ENCODE data around the gene KY. TPM values are rescaled to one million over a fixed set of nuclear protein-coding genes. Genes with fewer than 3 reads are reported as not detected.

Gene KY
- total RNA-seq, 2 donors from 2014 or later: 0.32 to 0.44 TPM

- no peak overlapping the region for H3K4me3 ChIP-seq
- peak; percentile 13 for DNase-seq
- intact Hi-C loops (cut with DNase I): no loop called here
- no peak for TF ChIP-seq CTCF (IDR thresholded peaks at IDR 0.05)
- no peaks in the 10 kb centered on the region for H3K9me3 ChIP-seq
- H3K9ac ChIP-seq (ENCODE audit: low read depth in 2 of 2, low read length in 2 of 2): no peak overlapping the region
- no peak overlapping the region for H3K27ac ChIP-seq
- H3K27me3 ChIP-seq: no peaks in the 10 kb centered on the region
- H3K4me1 ChIP-seq: no peaks in the 10 kb centered on the region
- no peaks in the 10 kb centered on the region for H3K36me3 ChIP-seq
Observed at GRCh38 chr3:134610432-134611385, 40.1 kb downstream of the KY start.

DNA sequence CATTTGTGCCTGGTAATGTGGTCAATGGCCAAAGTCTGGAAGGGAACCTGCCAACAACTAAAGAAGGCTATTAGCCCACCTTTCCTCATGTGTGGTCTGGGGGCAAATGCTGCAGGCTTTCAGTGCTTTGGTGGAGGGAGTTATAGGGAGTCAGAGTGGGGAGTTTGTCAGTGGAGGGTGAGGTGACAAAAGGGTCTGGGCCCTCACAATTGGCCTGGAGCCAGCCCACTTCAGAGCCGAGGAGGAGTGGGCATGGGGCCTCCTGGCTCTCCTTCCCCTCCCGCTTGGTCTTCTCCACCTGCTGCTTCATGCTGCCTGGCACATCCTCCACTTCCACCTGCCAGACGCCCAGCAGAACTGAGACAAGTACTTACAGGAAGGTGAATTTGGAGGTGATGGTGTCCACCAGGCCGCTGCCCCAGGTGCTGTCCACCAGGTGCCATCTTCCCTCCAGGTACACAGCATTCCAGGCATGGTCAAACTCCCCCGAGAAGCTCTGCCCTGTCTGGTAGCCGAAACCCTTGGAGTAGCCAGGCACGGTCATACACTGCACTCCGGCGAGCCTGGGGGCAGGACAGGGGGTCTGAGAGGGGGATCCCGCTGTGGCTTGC lies 40.9 kb downstream of the KY start:
- intact Hi-C loops (cut with DNase I): loop anchor here (10.0 kb wide), 1 partner anchor 1285 kb away; no protein-coding TSS in a partner anchor

DNA sequence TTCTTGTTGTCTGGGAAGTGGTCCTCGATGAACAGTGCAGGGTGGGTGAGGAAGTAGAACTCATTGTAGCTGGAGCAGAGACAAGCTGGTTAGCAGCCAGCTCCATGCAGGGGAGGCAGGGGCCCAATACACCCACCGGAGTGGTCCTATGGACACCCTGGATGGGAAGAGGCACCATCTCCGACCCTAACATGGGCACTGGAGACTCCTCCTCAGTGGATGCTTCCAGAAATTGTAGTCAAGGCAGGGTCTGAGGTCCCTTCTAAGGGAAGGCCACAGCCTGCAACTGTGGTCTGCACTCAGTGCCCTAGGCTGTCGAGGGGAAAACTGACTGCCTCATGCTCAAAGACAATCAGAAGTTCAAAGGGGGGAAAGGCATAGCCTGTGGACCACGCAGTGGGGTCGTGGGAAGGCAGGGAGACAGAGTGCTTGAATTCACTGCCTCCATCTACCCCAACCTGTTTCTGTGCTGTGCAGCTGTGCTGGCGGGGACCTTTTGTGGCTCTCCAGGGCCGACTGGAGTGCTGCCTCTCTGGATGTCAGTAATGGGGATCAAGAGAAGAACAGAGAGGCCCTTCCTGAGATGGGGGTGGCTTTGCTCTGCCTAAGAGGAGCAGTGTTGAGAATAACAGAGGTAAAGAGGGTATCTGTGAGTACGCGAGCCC lies 41.9 kb downstream of the KY start:
- peak; percentile 13 for DNase-seq
- Histone ChIP-seq H3K9ac (ENCODE audit: low read depth in 2 of 2, low read length in 2 of 2) (no peak overlapping the region), H3K4me1 (no peaks in the 10 kb centered on the region), H3K27ac (no peak overlapping the region), H3K27me3 (no peaks in the 10 kb centered on the region), H3K9me3 (no peaks in the 10 kb centered on the region), H3K36me3 (no peaks in the 10 kb centered on the region), H3K4me3 (no peak overlapping the region)
- intact Hi-C loops (cut with DNase I): loop anchor here (10.0 kb wide), 1 partner anchor 1286 kb away; no protein-coding TSS in a partner anchor
- no peak for TF ChIP-seq CTCF (IDR thresholded peaks at IDR 0.05)

More for the DNA sequence above, 40.9 kb downstream of the KY start:
- no peak overlapping the region for H3K27ac ChIP-seq
- DNase-seq: peak; percentile 11
- TF ChIP-seq CTCF (IDR thresholded peaks at IDR 0.05): no peak
- H3K36me3 ChIP-seq: no peaks in the 10 kb centered on the region
- no peaks in the 10 kb centered on the region for H3K27me3 ChIP-seq
- H3K9me3 ChIP-seq: no peaks in the 10 kb centered on the region
- H3K4me1 ChIP-seq: no peaks in the 10 kb centered on the region
- no peak overlapping the region for H3K4me3 ChIP-seq
- no peak overlapping the region for H3K9ac ChIP-seq (ENCODE audit: low read depth in 2 of 2, low read length in 2 of 2)

GRCh38 chr3:134608023-134608770 lies 42.6 kb downstream of the KY start:
- DNase-seq: peak; percentile 13
- intact Hi-C loops (cut with DNase I): loop anchor here (10.0 kb wide), 1 partner anchor 1287 kb away; no protein-coding TSS in a partner anchor

More at GRCh38 chr3:134608023-134608770, 42.6 kb downstream of the KY start:
- no peaks in the 10 kb centered on the region for H3K4me1 ChIP-seq
- no peak overlapping the region for H3K9ac ChIP-seq (ENCODE audit: low read depth in 2 of 2, low read length in 2 of 2)
- H3K36me3 ChIP-seq: no peaks in the 10 kb centered on the region
- H3K4me3 ChIP-seq: no peak overlapping the region
- no peaks in the 10 kb centered on the region for H3K9me3 ChIP-seq
- H3K27me3 ChIP-seq: no peaks in the 10 kb centered on the region
- TF ChIP-seq CTCF (IDR thresholded peaks at IDR 0.05): no peak
- no peak overlapping the region for H3K27ac ChIP-seq
